ENCODE results near the gene EPN2. TPM values are rescaled to one million over a fixed set of nuclear protein-coding genes. Genes with fewer than 3 reads are reported as not detected.
"Not testable (repeated sequence)": the region's sequence is repeated elsewhere in the genome, so short reads cannot be mapped to it uniquely, and the experiment has no call there.

EPN2 gene
- total RNA-seq, 1 experiment from 2014 or later = 113 TPM

DNA sequence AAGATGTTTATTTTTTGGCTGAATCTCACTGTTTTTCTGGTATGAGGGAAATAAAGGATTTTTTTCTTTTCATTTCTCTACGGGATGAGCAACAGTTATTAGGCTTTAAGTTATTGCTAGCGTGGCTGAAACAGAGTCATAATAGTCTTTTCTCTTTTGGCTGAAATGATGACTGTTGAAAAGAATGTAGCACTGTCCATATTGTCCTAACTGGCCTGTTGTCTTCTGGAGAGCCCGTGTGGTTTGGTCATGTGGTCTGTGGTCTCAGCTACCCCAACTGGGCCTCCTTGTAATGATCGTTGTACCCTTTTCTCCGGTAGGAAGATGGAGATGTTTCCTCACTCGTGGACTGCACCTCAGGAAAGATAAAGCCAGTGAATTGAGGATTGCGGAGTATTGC lies 36.6 kb downstream of the EPN2 start:
- Histone ChIP-seq H3K9me2 (ENCODE audit: insufficient read depth) (no peaks in the 10 kb centered on the region), H3K4me2 (no peak overlapping the region), H3K36me3 (ENCODE audit: low read depth) (peaks cover 5% of the 10 kb centered on the region; the same call in 1 of the 2 replicates), H3K9me3 (ENCODE audit: insufficient read depth, low read depth) (no peaks in the 10 kb centered on the region), H3K27ac (no peak overlapping the region), H2AFZ (no peak overlapping the region), H3K4me1 (replicated peaks; ENCODE audit: insufficient read depth) (no peaks in the 10 kb centered on the region), H3F3A (ENCODE audit: insufficient read depth, low read depth) (no peaks in the 10 kb centered on the region), H4K20me1 (ENCODE audit: insufficient read depth) (peaks cover 10% of the 10 kb centered on the region; the same call in 1 of the 2 replicates), H3K27me3 (ENCODE audit: insufficient read depth, low read depth) (no peaks in the 10 kb centered on the region), H3K4me3 (no peak overlapping the region), H3K79me2 (ENCODE audit: low read depth) (peaks cover 37% of the 10 kb centered on the region)
- ChIA-PET POLR2A (ENCODE audit: unreplicated experiment) (no interaction called here), CTCF (no interaction called here)
- TF ChIP-seq, protein P1, sequence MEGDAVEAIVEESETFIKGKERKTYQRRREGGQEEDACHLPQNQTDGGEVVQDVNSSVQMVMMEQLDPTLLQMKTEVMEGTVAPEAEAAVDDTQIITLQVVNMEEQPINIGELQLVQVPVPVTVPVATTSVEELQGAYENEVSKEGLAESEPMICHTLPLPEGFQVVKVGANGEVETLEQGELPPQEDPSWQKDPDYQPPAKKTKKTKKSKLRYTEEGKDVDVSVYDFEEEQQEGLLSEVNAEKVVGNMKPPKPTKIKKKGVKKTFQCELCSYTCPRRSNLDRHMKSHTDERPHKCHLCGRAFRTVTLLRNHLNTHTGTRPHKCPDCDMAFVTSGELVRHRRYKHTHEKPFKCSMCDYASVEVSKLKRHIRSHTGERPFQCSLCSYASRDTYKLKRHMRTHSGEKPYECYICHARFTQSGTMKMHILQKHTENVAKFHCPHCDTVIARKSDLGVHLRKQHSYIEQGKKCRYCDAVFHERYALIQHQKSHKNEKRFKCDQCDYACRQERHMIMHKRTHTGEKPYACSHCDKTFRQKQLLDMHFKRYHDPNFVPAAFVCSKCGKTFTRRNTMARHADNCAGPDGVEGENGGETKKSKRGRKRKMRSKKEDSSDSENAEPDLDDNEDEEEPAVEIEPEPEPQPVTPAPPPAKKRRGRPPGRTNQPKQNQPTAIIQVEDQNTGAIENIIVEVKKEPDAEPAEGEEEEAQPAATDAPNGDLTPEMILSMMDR (conservative IDR thresholded peaks at IDR 0.05) = no peak
- TF ChIP-seq EZH2 (IDR thresholded peaks at IDR 0.05; ENCODE audit: low read depth) = no peak
- intact Hi-C loops (cut with micrococcal nuclease; ENCODE audit: unreplicated experiment) = no loop called here
- DNase-seq = no peak
- BruUV-seq (replicated peaks) = no TSS peak

DNA sequence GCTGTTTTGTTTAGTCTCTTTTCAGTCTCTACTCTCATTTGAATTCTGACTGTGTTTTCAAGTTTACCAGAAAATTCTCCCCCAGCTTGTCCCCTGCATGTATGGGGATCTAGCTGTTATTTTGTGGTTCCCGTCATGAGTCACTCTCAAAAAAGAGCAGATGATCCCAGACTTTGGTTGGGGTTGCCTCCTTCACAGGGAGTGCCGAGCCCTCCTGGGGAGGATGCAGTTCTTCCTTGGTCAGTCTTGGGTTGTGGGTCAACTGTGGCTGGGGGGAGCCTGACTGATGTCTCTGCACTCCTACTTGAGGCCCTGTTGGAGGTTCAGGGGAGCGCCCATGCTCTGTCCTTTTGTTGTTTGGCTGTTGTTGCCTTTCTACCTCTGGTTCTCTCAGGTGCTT lies 37.7 kb downstream of the EPN2 start:
- no TSS peak for BruUV-seq (replicated peaks)
- DNase-seq = no peak
- peaks cover 31% of the 10 kb centered on the region for H3K79me2 ChIP-seq (ENCODE audit: low read depth)
- no peaks in the 10 kb centered on the region for H3K9me3 ChIP-seq (ENCODE audit: insufficient read depth, low read depth)
- H3K4me1 ChIP-seq (replicated peaks; ENCODE audit: insufficient read depth) = no peaks in the 10 kb centered on the region
- no peaks in the 10 kb centered on the region for H3K9me2 ChIP-seq (ENCODE audit: insufficient read depth)
- H3K27ac ChIP-seq = no peak overlapping the region
- intact Hi-C loops (cut with micrococcal nuclease; ENCODE audit: unreplicated experiment) = no loop called here
- peaks cover 5% of the 10 kb centered on the region for H3K36me3 ChIP-seq (ENCODE audit: low read depth)
- no peak overlapping the region for H3K4me2 ChIP-seq
- H4K20me1 ChIP-seq (ENCODE audit: insufficient read depth) = peaks cover 12% of the 10 kb centered on the region; the same call in 1 of the 2 replicates
- no peak overlapping the region for H2AFZ ChIP-seq
- no peak overlapping the region for H3K4me3 ChIP-seq
- H3K27me3 ChIP-seq (ENCODE audit: insufficient read depth, low read depth) = no peaks in the 10 kb centered on the region
- CTCF ChIA-PET = no interaction called here
- TF ChIP-seq EZH2 (IDR thresholded peaks at IDR 0.05; ENCODE audit: low read depth) = no peak
- TF ChIP-seq, protein P1 (conservative IDR thresholded peaks at IDR 0.05) = no peak
- H3F3A ChIP-seq (ENCODE audit: insufficient read depth, low read depth) = no peaks in the 10 kb centered on the region
- POLR2A ChIA-PET (ENCODE audit: unreplicated experiment) = no interaction called here

DNA sequence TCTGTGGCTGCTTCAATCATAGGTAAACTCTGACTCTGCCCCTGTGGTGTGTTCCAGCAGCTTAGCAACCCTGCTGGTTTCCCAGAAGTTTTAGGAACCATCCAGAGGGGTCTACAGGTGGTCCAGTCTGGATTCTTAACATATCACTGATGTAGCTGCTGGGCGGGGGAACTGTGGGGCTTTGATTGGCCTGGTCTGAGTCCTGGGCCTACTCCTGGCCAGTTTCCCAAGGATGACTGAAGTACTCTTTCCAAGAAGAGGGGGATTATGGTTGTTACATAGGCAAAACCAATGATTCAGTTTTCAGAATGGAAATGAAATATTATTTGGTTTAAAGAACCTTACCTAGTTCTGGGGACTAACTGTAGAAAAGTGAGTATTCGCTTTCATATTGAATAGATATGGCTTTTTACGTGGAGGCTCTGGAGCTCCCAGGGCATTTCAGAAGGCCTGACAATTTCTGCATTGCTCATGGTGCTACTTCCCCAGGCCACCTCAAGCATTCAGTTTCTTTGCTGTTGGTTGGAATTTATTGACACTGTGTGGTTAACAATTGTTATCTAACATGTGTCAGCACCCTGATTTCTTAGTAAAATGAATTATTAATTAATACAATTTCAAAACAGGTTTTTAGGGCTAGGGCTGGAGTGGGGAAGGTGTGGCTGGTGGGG lies 38.4 kb downstream of the EPN2 start:
- BruUV-seq (replicated peaks) = no TSS peak
- no peaks in the 10 kb centered on the region for H3F3A ChIP-seq (ENCODE audit: insufficient read depth, low read depth)
- H3K4me1 ChIP-seq (replicated peaks; ENCODE audit: insufficient read depth) = no peaks in the 10 kb centered on the region
- H3K4me3 ChIP-seq = no peak overlapping the region
- TF ChIP-seq, protein P1 (conservative IDR thresholded peaks at IDR 0.05) = no peak
- no peak for TF ChIP-seq EZH2 (IDR thresholded peaks at IDR 0.05; ENCODE audit: low read depth)
- H2AFZ ChIP-seq = no peak overlapping the region
- no peaks in the 10 kb centered on the region for H3K9me3 ChIP-seq (ENCODE audit: insufficient read depth, low read depth)
- peaks cover 5% of the 10 kb centered on the region for H3K36me3 ChIP-seq (ENCODE audit: low read depth)
- intact Hi-C loops (cut with micrococcal nuclease; ENCODE audit: unreplicated experiment) = no loop called here
- ChIA-PET POLR2A (ENCODE audit: unreplicated experiment) (no interaction called here), CTCF (interaction anchor here (0.7 kb wide), 1 partner anchor 496 kb away, joined by 3 read pairs; no protein-coding TSS in a partner anchor)
- peaks cover 26% of the 10 kb centered on the region for H3K79me2 ChIP-seq (ENCODE audit: low read depth)
- no peak overlapping the region for H3K4me2 ChIP-seq
- H3K27ac ChIP-seq = no peak overlapping the region
- H3K27me3 ChIP-seq (ENCODE audit: insufficient read depth, low read depth) = no peaks in the 10 kb centered on the region
- no peaks in the 10 kb centered on the region for H3K9me2 ChIP-seq (ENCODE audit: insufficient read depth)
- DNase-seq = no peak
- peaks cover 16% of the 10 kb centered on the region; the same call in 1 of the 2 replicates for H4K20me1 ChIP-seq (ENCODE audit: insufficient read depth)

DNA sequence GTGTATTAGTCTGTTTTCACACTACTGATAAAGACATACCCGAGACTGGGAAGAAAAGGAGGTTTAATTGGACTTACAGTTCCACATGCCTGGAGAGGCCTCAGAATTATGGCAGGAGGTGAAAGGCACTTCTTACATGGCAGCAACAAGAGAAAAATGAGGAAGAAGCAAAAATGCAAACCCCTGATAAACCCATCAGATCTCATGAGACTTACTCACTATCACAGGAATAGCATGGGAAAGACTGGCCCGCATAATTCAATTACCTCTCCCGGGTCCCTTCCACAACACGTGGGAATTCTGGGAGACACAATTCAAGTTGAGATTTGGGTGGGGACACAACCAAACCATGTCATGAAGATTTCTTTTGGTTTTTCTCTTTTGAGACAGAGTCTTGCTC lies 41.1 kb downstream of the EPN2 start:
- DNase-seq; H3K27ac ChIP-seq; H3K9me3 ChIP-seq (ENCODE audit: insufficient read depth, low read depth); POLR2A ChIA-PET (ENCODE audit: unreplicated experiment); H3K4me3 ChIP-seq; BruUV-seq (replicated peaks); H3K27me3 ChIP-seq (ENCODE audit: insufficient read depth, low read depth); H3K4me2 ChIP-seq; CTCF ChIA-PET; H3K9me2 ChIP-seq (ENCODE audit: insufficient read depth); H2AFZ ChIP-seq; H3K36me3 ChIP-seq (ENCODE audit: low read depth); H3F3A ChIP-seq (ENCODE audit: insufficient read depth, low read depth); H3K4me1 ChIP-seq (replicated peaks; ENCODE audit: insufficient read depth); intact Hi-C loops (cut with micrococcal nuclease; ENCODE audit: unreplicated experiment): not testable (repeated sequence)
- Histone ChIP-seq H4K20me1 (ENCODE audit: insufficient read depth) (peaks cover 10% of the 10 kb centered on the region; the same call in 1 of the 2 replicates), H3K79me2 (ENCODE audit: low read depth) (peaks cover 16% of the 10 kb centered on the region)

Data from PC-9 (cell line).